ENCODE results near the gene C1orf159. TPM values are rescaled to one million over a fixed set of nuclear protein-coding genes. Genes with fewer than 3 reads are reported as not detected.
A peak's percentile ranks its signal among the peaks of the same experiment; 100 is the strongest.
"Not testable (repeated sequence)": the region's sequence is repeated elsewhere in the genome, so short reads cannot be mapped to it uniquely, and the experiment has no call there.

C1orf159 gene
- total and polyA plus RNA-seq, 12 donors: 0.55 to 54.3 (median 11.3) TPM

GRCh38 chr1:1066403-1067283 is 49.2 kb downstream of the C1orf159 start:
- Histone ChIP-seq H3K4me1 (replicated peaks in 1 of 2) (peaks cover 3 to 5% of the 10 kb centered on the region in 2 donors), H3K27ac (no peak overlapping the region), H3K27me3 (peaks cover 48% of the 10 kb centered on the region), H3K4me3 (no peak overlapping the region), H3K36me3 (replicated peaks in 1 of 2) (no peaks in the 10 kb centered on the region), H3K9me3 (replicated peaks in 1 of 3) (no peaks in the 10 kb centered on the region)
- WGBS, 4 donors: 69 to 73% (median 71%) methylated on average over 10 to 27 of the region's 27 CpGs
- DNase-seq: no peak
- TF ChIP-seq CTCF (IDR thresholded peaks at IDR 0.05): no peak
- TF ChIP-seq POLR2A (IDR thresholded peaks at IDR 0.05): no peak
- intact Hi-C loops (cut with DNase I): no loop called here

- H3K4me1 ChIP-seq (replicated peaks in 1 of 2); H3K27ac ChIP-seq; H3K4me3 ChIP-seq; H3K9me3 ChIP-seq (replicated peaks in 1 of 3); intact Hi-C loops (cut with DNase I); H3K36me3 ChIP-seq (replicated peaks in 1 of 2); DNase-seq: not testable (repeated sequence)
- WGBS, 4 donors: 78 to 82% (median 79%) methylated on average over 10 to 11 of the region's 11 CpGs
- peaks cover 55% of the 10 kb centered on the region for H3K27me3 ChIP-seq
Observed at GRCh38 chr1:1065940-1066304, 50.0 kb downstream of the C1orf159 start.

GRCh38 chr1:1065265-1065939 is 50.5 kb downstream of the C1orf159 start:
- H3K27ac ChIP-seq: no peak overlapping the region
- peaks cover 3 to 5% of the 10 kb centered on the region in 2 donors for H3K4me1 ChIP-seq (replicated peaks in 1 of 2)
- no peaks in the 10 kb centered on the region for H3K36me3 ChIP-seq (replicated peaks in 1 of 2)
- no peak for DNase-seq
- no peak for TF ChIP-seq POLR2A (IDR thresholded peaks at IDR 0.05)
- TF ChIP-seq CTCF (IDR thresholded peaks at IDR 0.05): no peak
- peaks cover 60% of the 10 kb centered on the region for H3K27me3 ChIP-seq
- H3K4me3 ChIP-seq: no peak overlapping the region
- H3K9me3 ChIP-seq (replicated peaks in 1 of 3): no peaks in the 10 kb centered on the region
- WGBS, 4 donors: 57 to 62% (median 61%) methylated on average over 16 to 20 of the region's 20 CpGs
- intact Hi-C loops (cut with DNase I): no loop called here

GRCh38 chr1:1063945-1064831 is 51.7 kb downstream of the C1orf159 start:
- no peaks in the 10 kb centered on the region for H3K36me3 ChIP-seq (replicated peaks in 1 of 2)
- H3K27me3 ChIP-seq: peaks cover 66% of the 10 kb centered on the region
- no peak overlapping the region for H3K27ac ChIP-seq
- peak; percentile 48 to 70 (median 56) for DNase-seq
- no peaks in the 10 kb centered on the region for H3K9me3 ChIP-seq (replicated peaks in 1 of 3)
- H3K4me3 ChIP-seq: no peak overlapping the region
- peaks cover 9 to 10% of the 10 kb centered on the region in 2 donors for H3K4me1 ChIP-seq (replicated peaks in 1 of 2)
- 0 to 9% (median 7%) methylated on average over 7 to 50 of the region's 50 CpGs for WGBS, 4 donors
- intact Hi-C loops (cut with DNase I): loop anchor here (2.0 kb wide), 1 partner anchor 79 kb away; no protein-coding TSS in a partner anchor
- TF ChIP-seq POLR2A (IDR thresholded peaks at IDR 0.05) (no peak), CTCF (IDR thresholded peaks at IDR 0.05) (peak; percentile 73 to 88 (median 84))
